Ishikawa (cell line): Measurements from ENCODE around the gene KREMEN1.
A peak's percentile ranks its signal among the peaks of the same experiment; 100 is the strongest.

Experiments used
- CEBPB ChIP-seq: IDR thresholded peaks from 2 replicates; pipeline ENCODE4 v1.6.1; 2012
- CREB1 ChIP-seq: IDR thresholded peaks from 2 replicates; pipeline ENCODE4 v1.6.1; 2012; ENCODE audit warnings: low read depth
- EGR1 ChIP-seq: IDR thresholded peaks from 2 replicates; pipeline ENCODE4 v1.6.1; 2012
- EP300 ChIP-seq: IDR thresholded peaks from 2 replicates; pipeline ENCODE4 v1.6.1; 2012; ENCODE audit warnings: borderline replicate concordance
- FOXM1 ChIP-seq: IDR thresholded peaks from 2 replicates; pipeline ENCODE4 v1.6.1; 2012; ENCODE audit warnings: low read depth, borderline replicate concordance
- NFIC ChIP-seq: IDR thresholded peaks from 2 replicates; pipeline ENCODE4 v1.6.1; 2012
- RAD21 ChIP-seq: IDR thresholded peaks from 2 replicates; pipeline ENCODE4 v1.6.1; 2012; ENCODE audit warnings: low read depth
- TAF1 ChIP-seq: IDR thresholded peaks from 2 replicates; pipeline ENCODE4 v1.6.1; 2012; ENCODE audit warnings: low read depth, mild to moderate bottlenecking
- TCF12 ChIP-seq: IDR thresholded peaks from 2 replicates; pipeline ENCODE4 v1.6.1; 2012; ENCODE audit warnings: low read depth
- TEAD4 ChIP-seq: IDR thresholded peaks from 2 replicates; pipeline ENCODE4 v1.6.1; 2012
- YY1 ChIP-seq: IDR thresholded peaks from 2 replicates; pipeline ENCODE4 v1.6.1; 2012; ENCODE audit warnings: low read depth
- ZBTB7A ChIP-seq: IDR thresholded peaks from 2 replicates; pipeline ENCODE4 v1.6.1; 2012; ENCODE audit warnings: low read depth
- TF ChIP-seq, protein P1 (sequence below): IDR thresholded peaks from 2 replicates; pipeline ENCODE4 v1.6.1; 2012; ENCODE audit warnings: low read depth, mild to moderate bottlenecking
- TF ChIP-seq, protein P2 (sequence below): IDR thresholded peaks from 2 replicates; pipeline ENCODE4 v1.6.1; 2012
- TF ChIP-seq, protein P3 (sequence below): IDR thresholded peaks from 2 replicates; pipeline ENCODE4 v1.6.1; 2012

Gene KREMEN1

GRCh38 chr22:29201782-29202181, 128.9 kb downstream of the KREMEN1 start:
- TF ChIP-seq, protein P1, sequence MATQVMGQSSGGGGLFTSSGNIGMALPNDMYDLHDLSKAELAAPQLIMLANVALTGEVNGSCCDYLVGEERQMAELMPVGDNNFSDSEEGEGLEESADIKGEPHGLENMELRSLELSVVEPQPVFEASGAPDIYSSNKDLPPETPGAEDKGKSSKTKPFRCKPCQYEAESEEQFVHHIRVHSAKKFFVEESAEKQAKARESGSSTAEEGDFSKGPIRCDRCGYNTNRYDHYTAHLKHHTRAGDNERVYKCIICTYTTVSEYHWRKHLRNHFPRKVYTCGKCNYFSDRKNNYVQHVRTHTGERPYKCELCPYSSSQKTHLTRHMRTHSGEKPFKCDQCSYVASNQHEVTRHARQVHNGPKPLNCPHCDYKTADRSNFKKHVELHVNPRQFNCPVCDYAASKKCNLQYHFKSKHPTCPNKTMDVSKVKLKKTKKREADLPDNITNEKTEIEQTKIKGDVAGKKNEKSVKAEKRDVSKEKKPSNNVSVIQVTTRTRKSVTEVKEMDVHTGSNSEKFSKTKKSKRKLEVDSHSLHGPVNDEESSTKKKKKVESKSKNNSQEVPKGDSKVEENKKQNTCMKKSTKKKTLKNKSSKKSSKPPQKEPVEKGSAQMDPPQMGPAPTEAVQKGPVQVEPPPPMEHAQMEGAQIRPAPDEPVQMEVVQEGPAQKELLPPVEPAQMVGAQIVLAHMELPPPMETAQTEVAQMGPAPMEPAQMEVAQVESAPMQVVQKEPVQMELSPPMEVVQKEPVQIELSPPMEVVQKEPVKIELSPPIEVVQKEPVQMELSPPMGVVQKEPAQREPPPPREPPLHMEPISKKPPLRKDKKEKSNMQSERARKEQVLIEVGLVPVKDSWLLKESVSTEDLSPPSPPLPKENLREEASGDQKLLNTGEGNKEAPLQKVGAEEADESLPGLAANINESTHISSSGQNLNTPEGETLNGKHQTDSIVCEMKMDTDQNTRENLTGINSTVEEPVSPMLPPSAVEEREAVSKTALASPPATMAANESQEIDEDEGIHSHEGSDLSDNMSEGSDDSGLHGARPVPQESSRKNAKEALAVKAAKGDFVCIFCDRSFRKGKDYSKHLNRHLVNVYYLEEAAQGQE = no peak
- no peak for TF ChIP-seq RAD21
- no peak for TF ChIP-seq CREB1
- TF ChIP-seq CEBPB = no peak
- no peak for TF ChIP-seq TEAD4
- no peak for TF ChIP-seq TCF12
- no peak for TF ChIP-seq EGR1
- no peak for TF ChIP-seq FOXM1
- no peak for TF ChIP-seq ZBTB7A
- TF ChIP-seq, protein P2, sequence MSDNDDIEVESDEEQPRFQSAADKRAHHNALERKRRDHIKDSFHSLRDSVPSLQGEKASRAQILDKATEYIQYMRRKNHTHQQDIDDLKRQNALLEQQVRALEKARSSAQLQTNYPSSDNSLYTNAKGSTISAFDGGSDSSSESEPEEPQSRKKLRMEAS = no peak
- no peak for TF ChIP-seq YY1

- TF ChIP-seq FOXM1 (no peak), RAD21 (peak; percentile 54), TEAD4 (no peak)
Observed at GRCh38 chr22:29202212-29203192, 129.7 kb downstream of the KREMEN1 start.

DNA sequence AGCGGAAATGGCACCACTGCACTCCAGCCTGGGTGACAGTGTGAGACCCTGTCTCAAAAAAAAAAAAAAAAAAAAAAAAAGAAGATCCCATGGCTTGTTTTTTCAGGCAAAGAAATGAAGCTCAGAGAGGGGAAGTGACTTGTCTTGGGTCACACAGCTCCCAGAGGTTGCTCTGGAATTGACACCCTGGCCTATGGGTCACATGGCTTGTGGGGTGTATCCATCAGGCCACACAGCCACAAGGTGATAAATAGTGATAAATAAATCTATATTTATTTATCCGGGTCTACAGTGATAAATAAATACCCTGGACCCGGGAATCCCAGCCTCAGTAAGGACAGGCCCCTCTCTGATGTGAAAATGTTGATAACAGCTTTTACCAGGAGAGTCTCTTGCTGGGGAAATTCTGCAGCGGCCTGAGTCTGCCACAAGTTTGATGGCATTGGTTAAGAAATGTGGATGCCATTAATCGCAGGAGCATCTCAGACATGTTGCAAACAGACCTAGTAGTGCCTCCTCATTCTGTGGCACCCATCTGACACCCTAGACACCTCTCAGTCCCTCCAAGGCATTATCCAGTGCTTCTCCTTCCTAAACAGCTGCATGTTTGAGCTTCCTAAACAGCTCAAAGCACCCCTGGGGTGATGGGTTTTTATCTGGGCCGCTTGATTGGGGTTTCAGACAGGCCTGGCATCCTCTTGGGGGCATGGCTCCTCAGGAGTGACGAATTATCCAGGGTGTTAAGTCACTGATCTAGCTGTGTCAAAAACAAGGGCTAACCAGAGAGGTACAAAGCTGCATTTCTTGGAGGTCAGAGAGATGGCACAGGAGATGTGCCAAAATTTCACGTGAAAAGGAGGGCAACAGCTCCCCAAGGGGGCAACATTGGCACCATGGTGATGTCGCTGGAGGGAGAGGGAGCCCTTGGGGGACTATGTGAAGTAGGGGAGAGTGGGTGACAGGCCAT, 130.9 kb downstream of the KREMEN1 start:
- TF ChIP-seq, protein P2 = no peak
- no peak for TF ChIP-seq EP300

- no peak for TF ChIP-seq TEAD4
- no peak for TF ChIP-seq CEBPB
- TF ChIP-seq EP300 = no peak
- no peak for TF ChIP-seq RAD21
- no peak for TF ChIP-seq TAF1
- no peak for TF ChIP-seq TCF12
- no peak for TF ChIP-seq NFIC
- no peak for TF ChIP-seq FOXM1
- TF ChIP-seq ZBTB7A = no peak
- no peak for TF ChIP-seq EGR1
- TF ChIP-seq, protein P3, sequence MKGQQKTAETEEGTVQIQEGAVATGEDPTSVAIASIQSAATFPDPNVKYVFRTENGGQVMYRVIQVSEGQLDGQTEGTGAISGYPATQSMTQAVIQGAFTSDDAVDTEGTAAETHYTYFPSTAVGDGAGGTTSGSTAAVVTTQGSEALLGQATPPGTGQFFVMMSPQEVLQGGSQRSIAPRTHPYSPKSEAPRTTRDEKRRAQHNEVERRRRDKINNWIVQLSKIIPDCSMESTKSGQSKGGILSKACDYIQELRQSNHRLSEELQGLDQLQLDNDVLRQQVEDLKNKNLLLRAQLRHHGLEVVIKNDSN = no peak
Observed at GRCh38 chr22:29204455-29205183, 131.8 kb downstream of the KREMEN1 start.

GRCh38 chr22:29205252-29205593, 132.4 kb downstream of the KREMEN1 start:
- TF ChIP-seq FOXM1 (no peak), TAF1 (no peak), NFIC (no peak)
- TF ChIP-seq, protein P3 = no peak

DNA sequence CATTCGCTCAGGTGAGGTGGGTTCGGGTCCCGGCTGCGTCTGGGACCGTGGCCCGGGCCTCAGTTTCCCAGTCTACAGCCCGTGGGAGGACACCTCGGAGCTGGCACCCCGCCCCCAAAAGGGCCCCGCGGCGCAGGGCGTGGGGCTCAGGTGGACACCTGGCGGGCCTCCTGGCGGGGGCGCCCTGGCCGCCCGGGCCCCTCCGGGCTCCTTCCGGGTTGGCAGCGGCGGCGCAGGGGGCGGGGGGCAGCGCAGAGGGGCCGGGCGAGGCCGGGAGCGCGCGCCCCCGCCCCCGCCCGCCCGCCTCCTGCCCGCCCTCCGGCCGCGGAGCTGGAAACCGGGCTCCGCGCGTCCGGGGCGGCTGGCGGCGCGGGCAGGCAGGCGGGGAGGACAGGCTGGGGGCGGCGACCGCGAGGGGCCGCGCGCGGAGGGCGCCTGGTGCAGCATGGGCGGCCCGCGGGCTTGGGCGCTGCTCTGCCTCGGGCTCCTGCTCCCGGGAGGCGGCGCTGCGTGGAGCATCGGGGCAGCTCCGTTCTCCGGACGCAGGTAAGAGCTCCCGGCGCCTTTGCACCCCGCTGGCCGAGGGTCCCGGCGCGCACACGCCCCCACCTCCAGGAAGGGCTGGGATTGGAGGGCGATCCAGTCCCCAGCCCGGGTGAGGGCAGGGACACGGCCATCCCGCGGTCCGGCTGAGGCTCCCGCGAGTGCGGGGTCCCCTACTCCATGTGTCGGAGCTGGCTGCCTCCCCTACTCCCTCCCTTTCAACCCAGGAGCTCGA, 132.9 kb downstream of the KREMEN1 start, which contains the start of gene EMID1:
Gene EMID1, plus strand, starts transcription at position 303 of the 778 bp plus-strand sequence. Its CDS starts 143 bp downstream, at position 446.
- TF ChIP-seq ZBTB7A (peak; percentile 78; the same call in 1 of the 2 replicates), NFIC (peak; percentile 28; the same call in 1 of the 2 replicates)
- TF ChIP-seq, protein P2 = no peak
